Measurements from ENCODE around the gene OR9Q2.
"Not testable (repeated sequence)": the region's sequence is repeated elsewhere in the genome, so short reads cannot be mapped to it uniquely, and the experiment has no call there.

DNA sequence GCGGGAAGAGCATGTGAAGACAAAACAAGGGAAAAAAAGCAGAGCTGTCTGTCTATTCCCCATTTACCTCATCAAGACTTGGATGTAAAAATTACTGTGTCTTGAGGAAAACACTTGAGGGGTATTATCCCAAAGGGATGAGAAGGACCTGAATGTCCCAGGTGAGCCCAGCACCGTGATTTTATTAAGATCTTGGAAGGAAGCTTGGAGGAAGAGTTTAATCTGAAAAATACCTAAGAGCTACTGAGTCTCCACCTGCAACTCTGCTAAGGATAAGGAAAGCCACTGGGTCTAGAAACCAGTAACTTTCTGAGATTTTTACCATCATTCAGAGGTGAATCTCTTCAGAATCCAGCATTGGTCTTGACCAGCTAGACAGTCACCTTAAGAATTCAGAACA, 23.6 kb downstream of the OR9Q2 start, which contains the start of gene OR1S1:
- TF ChIP-seq, protein P1, sequence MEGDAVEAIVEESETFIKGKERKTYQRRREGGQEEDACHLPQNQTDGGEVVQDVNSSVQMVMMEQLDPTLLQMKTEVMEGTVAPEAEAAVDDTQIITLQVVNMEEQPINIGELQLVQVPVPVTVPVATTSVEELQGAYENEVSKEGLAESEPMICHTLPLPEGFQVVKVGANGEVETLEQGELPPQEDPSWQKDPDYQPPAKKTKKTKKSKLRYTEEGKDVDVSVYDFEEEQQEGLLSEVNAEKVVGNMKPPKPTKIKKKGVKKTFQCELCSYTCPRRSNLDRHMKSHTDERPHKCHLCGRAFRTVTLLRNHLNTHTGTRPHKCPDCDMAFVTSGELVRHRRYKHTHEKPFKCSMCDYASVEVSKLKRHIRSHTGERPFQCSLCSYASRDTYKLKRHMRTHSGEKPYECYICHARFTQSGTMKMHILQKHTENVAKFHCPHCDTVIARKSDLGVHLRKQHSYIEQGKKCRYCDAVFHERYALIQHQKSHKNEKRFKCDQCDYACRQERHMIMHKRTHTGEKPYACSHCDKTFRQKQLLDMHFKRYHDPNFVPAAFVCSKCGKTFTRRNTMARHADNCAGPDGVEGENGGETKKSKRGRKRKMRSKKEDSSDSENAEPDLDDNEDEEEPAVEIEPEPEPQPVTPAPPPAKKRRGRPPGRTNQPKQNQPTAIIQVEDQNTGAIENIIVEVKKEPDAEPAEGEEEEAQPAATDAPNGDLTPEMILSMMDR (IDR thresholded peaks at IDR 0.05), result not testable (repeated sequence)
- TF ChIP-seq EZH2 (IDR thresholded peaks at IDR 0.05), result not testable (repeated sequence)
